CD4-positive, alpha-beta T cell treated with Interferon alpha-2 for 1 hour (primary cell): Measurements from ENCODE around the gene RGPD3.
"Not testable (repeated sequence)": the region's sequence is repeated elsewhere in the genome, so short reads cannot be mapped to it uniquely, and the experiment has no call there.

Experiments
- DNase-seq, 2 donors: peaks; one replicate each; pipeline ENCODE4 v3.0.0-alpha.2; 2020 to 2022

The RGPD3 gene

DNA sequence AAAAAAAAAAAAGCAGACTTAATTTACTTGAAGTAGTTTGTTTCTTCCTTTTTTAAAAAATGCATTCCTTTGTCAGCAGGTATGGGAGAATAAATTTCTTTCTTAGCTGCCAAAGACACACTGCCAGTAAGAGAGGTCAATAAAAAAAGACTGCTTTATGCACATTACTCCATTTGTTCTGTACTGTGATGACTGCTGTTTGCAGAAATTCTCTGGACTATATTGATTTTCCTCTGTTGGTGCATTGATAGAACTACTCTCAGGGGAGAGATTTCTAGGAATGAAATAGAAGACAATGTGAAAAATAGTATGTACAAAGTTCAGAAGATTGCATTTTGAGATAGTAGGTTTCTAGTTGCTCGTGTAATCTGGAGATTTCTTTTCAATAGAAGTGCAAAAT lies 11.3 kb upstream of the RGPD3 start:
- not testable (repeated sequence) for DNase-seq

DNA sequence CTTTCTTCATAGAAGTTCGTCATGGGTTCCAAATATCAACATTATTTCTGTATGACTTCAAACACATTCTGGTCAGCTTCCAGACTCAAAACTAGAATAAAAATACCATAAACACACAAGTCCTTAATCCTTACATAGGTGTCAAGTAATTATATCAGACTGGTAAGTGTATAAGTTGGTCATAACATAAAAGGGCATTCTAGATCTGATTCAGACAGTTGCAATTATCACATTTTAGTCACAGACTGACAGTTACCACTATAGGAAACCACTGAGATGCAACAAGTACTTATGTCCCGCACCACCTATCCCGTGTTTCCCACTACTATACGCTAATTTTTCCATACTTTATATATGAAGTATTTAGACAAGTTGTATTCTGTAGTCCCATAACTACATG lies 9.4 kb upstream of the RGPD3 start:
- DNase-seq = not testable (repeated sequence)

- DNase-seq = peak; percentile 30 to 59
Measured at GRCh38 chr2:106470658-106471057, 2.4 kb upstream of the RGPD3 start.

GRCh38 chr2:106467516-106467915 lies 697 bp downstream of the RGPD3 start:
- DNase-seq = not testable (repeated sequence)

GRCh38 chr2:106461882-106462281 lies 6.3 kb downstream of the RGPD3 start:
- DNase-seq = peak in 1 of 2 donors; percentile 16

- not testable (repeated sequence) for DNase-seq
Measured at GRCh38 chr2:106390680-106391079, 77.5 kb downstream of the RGPD3 start.

DNA sequence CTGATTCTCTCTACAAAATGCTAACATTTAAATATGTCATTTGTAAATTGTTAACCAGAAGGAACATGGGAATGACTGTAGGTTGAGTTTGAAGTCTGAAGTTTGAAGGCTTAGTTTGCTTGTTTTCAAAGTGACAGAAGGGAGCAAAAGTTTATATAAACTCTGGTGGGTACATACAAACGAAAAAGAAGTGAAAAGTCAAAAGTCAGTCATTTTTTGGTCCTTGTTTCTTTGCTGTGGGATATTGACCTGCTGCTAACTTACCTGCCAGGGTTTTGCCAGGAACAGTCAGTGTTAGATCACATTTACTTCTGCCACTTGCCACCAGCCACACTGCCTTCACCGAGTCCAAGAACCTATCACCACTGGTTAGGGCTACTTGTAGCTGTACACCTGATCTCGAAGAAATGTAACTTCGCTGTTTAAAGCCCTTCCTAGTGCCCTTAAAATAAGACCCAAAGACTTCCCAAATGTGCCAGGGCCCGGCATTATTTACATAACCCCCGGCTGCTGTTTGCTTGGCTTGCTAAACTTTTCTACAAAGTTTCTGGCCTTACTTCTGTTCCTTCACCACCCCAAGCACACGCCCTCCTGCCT lies 79.3 kb downstream of the RGPD3 start:
- DNase-seq = not testable (repeated sequence)

- not testable (repeated sequence) for DNase-seq
Measured at GRCh38 chr2:106384548-106384947, 83.7 kb downstream of the RGPD3 start.

DNA sequence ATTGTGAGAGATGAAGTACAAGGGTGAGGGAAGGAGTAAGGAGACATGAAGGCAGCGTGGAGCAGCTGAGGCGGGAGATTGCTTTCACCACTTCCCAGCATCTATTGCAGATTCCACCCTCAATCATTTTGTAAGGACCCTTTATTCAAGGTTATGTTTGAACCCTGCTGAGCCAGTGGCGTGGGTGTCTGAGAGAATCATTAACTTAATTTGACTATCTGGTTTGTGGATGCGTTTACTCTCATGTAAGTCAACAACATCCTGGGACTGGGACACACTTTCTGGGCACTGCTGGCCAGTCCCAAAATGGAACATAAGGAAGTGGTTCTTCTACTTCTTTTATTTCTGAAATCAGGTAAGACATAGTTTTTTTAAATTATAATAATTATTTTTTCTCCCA lies 86.3 kb downstream of the RGPD3 start:
- not testable (repeated sequence) for DNase-seq

GRCh38 chr2:106379567-106379966 lies 88.6 kb downstream of the RGPD3 start:
- DNase-seq = not testable (repeated sequence)

DNA sequence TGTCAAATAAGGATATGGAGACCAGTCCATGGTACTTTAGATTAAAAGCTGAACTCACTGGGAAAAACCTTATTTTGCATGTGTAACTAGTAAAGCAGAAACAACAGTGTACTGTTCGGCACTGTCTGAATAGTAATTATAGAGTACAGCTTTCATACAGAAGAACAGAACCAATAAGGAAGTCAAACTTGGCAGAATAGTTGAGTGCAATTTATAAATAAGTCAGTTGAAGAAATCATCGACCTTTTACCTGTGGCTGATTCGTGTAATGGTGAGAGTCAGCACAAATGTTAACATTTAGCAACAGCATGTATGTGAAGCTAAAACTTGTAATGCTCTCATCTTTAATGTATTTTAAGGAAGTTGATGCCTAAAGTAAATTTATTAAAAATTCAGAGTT lies 99.0 kb downstream of the RGPD3 start:
- DNase-seq = not testable (repeated sequence)

DNA sequence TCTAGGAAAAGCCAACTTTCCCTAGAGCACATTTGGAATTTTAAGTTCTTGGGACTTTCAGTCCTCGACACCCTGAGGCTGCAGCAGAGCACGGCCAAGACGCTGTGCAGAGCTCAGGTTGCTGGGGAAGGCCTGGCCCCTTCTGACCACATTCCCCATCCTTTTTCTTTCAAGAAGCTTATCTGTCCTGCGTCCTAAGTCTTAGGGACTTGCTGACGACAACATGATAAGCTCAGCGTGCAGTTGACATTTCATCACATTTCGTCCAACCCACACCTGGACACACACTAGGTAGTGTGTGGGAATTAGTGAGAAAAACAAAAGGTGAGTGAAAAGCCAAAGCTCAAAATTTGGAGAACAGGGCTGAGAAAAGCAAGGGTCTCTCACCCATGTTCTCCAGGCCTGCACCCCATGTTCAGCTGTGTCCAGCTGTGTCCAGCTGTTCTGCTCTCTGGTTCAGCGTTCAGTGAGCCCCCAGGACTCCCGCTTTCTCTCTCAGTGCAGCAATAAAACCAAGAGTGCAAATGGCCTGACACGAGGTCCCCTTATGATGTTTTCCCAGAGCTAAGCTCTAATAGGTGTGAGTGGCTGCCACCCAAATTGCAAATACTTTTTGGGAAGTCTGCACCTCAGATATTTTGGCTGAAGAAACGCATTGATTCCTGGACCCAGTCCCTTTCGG lies 101.9 kb downstream of the RGPD3 start:
- DNase-seq = no peak

- no peak for DNase-seq
Measured at GRCh38 chr2:106363791-106364190, 104.4 kb downstream of the RGPD3 start.

- DNase-seq = no peak
Measured at GRCh38 chr2:106362789-106363188, 105.4 kb downstream of the RGPD3 start.

DNA sequence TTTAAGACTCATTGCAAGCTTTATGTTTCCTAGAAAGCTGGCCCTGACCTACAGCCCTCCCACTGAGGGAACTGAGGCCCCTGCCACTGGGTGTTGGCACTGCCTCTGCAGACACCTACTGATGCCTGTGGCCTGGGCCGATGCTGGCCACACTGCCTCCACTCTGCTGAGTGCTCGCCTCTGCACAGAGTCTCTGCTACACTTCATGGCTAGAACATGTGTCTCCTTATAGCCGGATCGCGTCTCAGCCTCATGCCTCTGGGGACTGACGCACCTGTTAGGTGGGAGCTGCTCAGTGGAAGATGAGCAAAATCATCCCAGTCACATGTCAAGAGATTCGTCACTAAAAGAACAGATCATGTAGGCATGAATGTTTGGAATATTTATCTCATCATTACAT lies 108.7 kb downstream of the RGPD3 start:
- no peak for DNase-seq

DNA sequence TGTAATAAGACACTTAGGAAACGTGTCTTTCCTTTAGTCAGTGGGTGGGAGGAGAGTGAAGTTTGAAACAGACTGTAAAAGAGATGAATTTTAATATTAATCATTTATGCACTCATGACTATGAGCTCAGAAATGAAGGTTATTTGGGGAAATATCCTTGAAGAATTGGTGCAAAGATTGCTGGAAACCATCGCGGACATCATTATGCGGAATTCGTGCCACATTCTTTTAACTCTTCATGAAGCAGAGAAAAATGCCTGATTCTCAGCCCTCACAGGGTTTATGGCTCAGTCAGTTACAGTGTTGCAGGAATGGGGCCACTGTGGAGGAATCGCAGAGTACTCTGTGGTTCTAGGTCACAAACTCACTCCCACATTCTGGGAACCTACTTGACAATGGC lies 109.7 kb downstream of the RGPD3 start:
- no peak for DNase-seq

- DNase-seq = no peak
Measured at GRCh38 chr2:106358081-106358480, 110.1 kb downstream of the RGPD3 start.

DNA sequence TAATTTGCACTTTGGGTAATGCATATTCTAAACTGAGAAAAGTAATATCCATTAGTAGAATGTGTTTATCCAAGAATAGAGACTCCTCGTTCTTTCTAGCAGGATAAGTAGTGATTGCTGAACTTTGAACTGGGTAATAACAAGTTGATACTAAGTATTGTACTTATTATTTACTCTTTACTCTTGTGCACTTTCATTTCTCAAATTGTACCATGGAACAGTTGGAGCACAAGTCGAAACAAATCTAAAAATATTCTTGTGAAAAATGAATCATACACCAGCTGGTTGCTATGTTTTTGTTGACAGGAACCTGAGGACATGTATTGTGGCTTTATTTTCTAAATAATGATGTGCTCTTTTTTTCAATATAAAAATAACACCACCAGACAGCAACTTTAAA lies 111.9 kb downstream of the RGPD3 start:
- no peak for DNase-seq

DNA sequence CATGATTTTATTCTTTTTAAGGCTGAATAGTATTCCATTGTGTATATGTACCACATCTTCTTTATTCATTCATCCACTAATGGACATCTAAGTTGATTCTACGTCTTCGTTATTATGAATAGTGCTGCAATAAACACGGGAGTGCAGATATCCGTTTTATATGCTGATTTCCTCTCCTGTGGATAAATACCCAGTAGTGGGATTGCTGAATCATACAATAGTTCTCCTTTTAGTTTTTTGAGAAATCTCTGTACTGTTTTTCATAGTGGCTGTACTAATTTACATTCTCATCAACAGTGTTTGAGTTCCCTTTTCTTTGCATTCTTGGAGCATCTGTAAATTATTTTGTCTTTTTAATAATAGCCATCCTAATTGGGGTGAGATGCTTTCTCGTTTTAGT lies 114.5 kb downstream of the RGPD3 start:
- no peak for DNase-seq

- no peak for DNase-seq
Measured at GRCh38 chr2:106350980-106351379, 117.2 kb downstream of the RGPD3 start.

DNA sequence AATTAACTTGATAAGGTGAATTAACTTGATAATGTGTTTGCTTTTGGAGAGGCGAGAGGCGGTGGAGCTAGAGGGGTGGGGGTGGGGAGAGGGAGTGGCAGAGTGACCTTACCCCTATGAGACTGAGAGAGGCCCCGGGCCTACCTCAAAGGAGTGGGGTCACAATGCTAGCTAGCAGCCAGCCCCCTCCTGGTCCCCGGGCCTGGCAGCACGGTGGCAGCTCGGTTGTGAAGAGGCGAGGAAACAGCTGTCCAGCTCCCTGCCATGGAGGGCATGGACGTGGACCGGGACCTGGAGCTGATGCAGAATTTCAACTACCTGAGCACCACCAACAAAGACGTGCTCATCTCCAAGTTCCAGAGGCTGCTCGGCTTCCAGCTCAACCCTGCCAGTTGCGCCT lies 123.9 kb downstream of the RGPD3 start:
- DNase-seq = no peak

GRCh38 chr2:106343274-106343673 lies 124.9 kb downstream of the RGPD3 start:
- no peak for DNase-seq

GRCh38 chr2:106342831-106343251 lies 125.4 kb downstream of the RGPD3 start:
- DNase-seq = no peak

GRCh38 chr2:106341666-106342065 lies 126.5 kb downstream of the RGPD3 start:
- no peak for DNase-seq
